Measurements from ENCODE around the gene CACNA2D2. TPM values are rescaled to one million over a fixed set of nuclear protein-coding genes. Genes with fewer than 3 reads are reported as not detected.
A peak's percentile ranks its signal among the peaks of the same experiment; 100 is the strongest.

Gene CACNA2D2
- total RNA-seq, 1 donor from 2014 or later, result 0.21 TPM

- DNase-seq (ENCODE audit: low read depth), result no peak
- Histone ChIP-seq H3K36me3 (ENCODE audit: control insufficient read depth, insufficient read depth, low read length) (peaks cover 1% of the 10 kb centered on the region), H3K4me3 (ENCODE audit: low read depth, low read length) (no peak overlapping the region), H3K27me3 (ENCODE audit: control insufficient read depth, insufficient read depth, low read length) (no peaks in the 10 kb centered on the region)
- TF ChIP-seq CTCF (IDR thresholded peaks at IDR 0.05; ENCODE audit: insufficient read depth, low read length, poor library complexity, severe bottlenecking), result no peak
Observed at GRCh38 chr3:50326182-50326541, 177.3 kb downstream of the CACNA2D2 start.

- H3K27me3 ChIP-seq (ENCODE audit: control insufficient read depth, insufficient read depth, low read length), result no peaks in the 10 kb centered on the region
- no peak overlapping the region for H3K4me3 ChIP-seq (ENCODE audit: low read depth, low read length)
- no peak for DNase-seq (ENCODE audit: low read depth)
- H3K36me3 ChIP-seq (ENCODE audit: control insufficient read depth, insufficient read depth, low read length), result peaks cover 1% of the 10 kb centered on the region
- no peak for TF ChIP-seq CTCF (IDR thresholded peaks at IDR 0.05; ENCODE audit: insufficient read depth, low read length, poor library complexity, severe bottlenecking)
Observed at GRCh38 chr3:50325497-50326181, 177.8 kb downstream of the CACNA2D2 start.

GRCh38 chr3:50325113-50325480 lies 178.3 kb downstream of the CACNA2D2 start:
- DNase-seq (ENCODE audit: low read depth), result no peak
- no peak for TF ChIP-seq CTCF (IDR thresholded peaks at IDR 0.05; ENCODE audit: insufficient read depth, low read length, poor library complexity, severe bottlenecking)
- peaks cover 1% of the 10 kb centered on the region for H3K36me3 ChIP-seq (ENCODE audit: control insufficient read depth, insufficient read depth, low read length)
- H3K27me3 ChIP-seq (ENCODE audit: control insufficient read depth, insufficient read depth, low read length), result no peaks in the 10 kb centered on the region
- H3K4me3 ChIP-seq (ENCODE audit: low read depth, low read length), result no peak overlapping the region

- TF ChIP-seq CTCF (IDR thresholded peaks at IDR 0.05; ENCODE audit: insufficient read depth, low read length, poor library complexity, severe bottlenecking), result peak; percentile 91
- no peaks in the 10 kb centered on the region for H3K27me3 ChIP-seq (ENCODE audit: control insufficient read depth, insufficient read depth, low read length)
- H3K36me3 ChIP-seq (ENCODE audit: control insufficient read depth, insufficient read depth, low read length), result no peaks in the 10 kb centered on the region
- H3K4me3 ChIP-seq (ENCODE audit: low read depth, low read length), result no peak overlapping the region
- no peak for DNase-seq (ENCODE audit: low read depth)
Observed at GRCh38 chr3:50324351-50325112, 178.9 kb downstream of the CACNA2D2 start.

- no peak for TF ChIP-seq CTCF (IDR thresholded peaks at IDR 0.05; ENCODE audit: insufficient read depth, low read length, poor library complexity, severe bottlenecking)
- H3K27me3 ChIP-seq (ENCODE audit: control insufficient read depth, insufficient read depth, low read length), result no peaks in the 10 kb centered on the region
- no peaks in the 10 kb centered on the region for H3K36me3 ChIP-seq (ENCODE audit: control insufficient read depth, insufficient read depth, low read length)
- no peak overlapping the region for H3K4me3 ChIP-seq (ENCODE audit: low read depth, low read length)
- no peak for DNase-seq (ENCODE audit: low read depth)
Observed at GRCh38 chr3:50323614-50324199, 179.7 kb downstream of the CACNA2D2 start.

Measured in kidney epithelial cell (primary cell).